ENCODE results near the gene MAP4K1. TPM values are rescaled to one million over a fixed set of nuclear protein-coding genes. Genes with fewer than 3 reads are reported as not detected.

MAP4K1 gene
- total and polyA plus RNA-seq, 7 donors, result 0.36 to 1.4 (median 0.68) TPM

GRCh38 chr19:38658462-38659306 is 40.9 kb upstream of the MAP4K1 start:
- Histone ChIP-seq H3K4me1 (peaks cover 95% of the 10 kb centered on the region), H3K36me3 (ENCODE audit: insufficient read depth in 1 of 2, low read depth in 1 of 2) (no peaks in the 10 kb centered on the region), H3K9me3 (no peaks in the 10 kb centered on the region), H3K27ac (peak overlapping the region; percentile 95), H3K27me3 (ENCODE audit: insufficient read depth in 3 of 3, low read length in 2 of 3) (no peaks in the 10 kb centered on the region), H3K4me3 (peak overlapping the region; percentile 15)
- no peak for TF ChIP-seq CTCF (IDR thresholded peaks at IDR 0.05)
- no peak for DNase-seq
- ATAC-seq, result peak; percentile 73 to 79 (median 76)
- WGBS, 3 donors, result 33 to 46% (median 34%) methylated on average over 15 of the region's 15 CpGs
- intact Hi-C loops (cut with DNase I), result no loop called here

- H3K9me3 ChIP-seq, result no peaks in the 10 kb centered on the region
- TF ChIP-seq CTCF (IDR thresholded peaks at IDR 0.05), result no peak
Measured at GRCh38 chr19:38657633-38658222, 40.0 kb upstream of the MAP4K1 start.

GRCh38 chr19:38656171-38656981 is 38.6 kb upstream of the MAP4K1 start:
- no peaks in the 10 kb centered on the region for H3K9me3 ChIP-seq
- WGBS, 3 donors, result 59 to 68% (median 61%) methylated on average over 7 of the region's 7 CpGs
- H3K27ac ChIP-seq, result peak overlapping the region; percentile 95
- intact Hi-C loops (cut with DNase I), result no loop called here
- peaks cover 95% of the 10 kb centered on the region for H3K4me1 ChIP-seq
- H3K27me3 ChIP-seq (ENCODE audit: insufficient read depth in 3 of 3, low read length in 2 of 3), result no peaks in the 10 kb centered on the region
- no peak overlapping the region for H3K4me3 ChIP-seq
- ATAC-seq (peak in 2 of 4 donors; percentile 24 to 39), DNase-seq (no peak)
- H3K36me3 ChIP-seq (ENCODE audit: insufficient read depth in 1 of 2, low read depth in 1 of 2), result no peaks in the 10 kb centered on the region
- TF ChIP-seq CTCF (IDR thresholded peaks at IDR 0.05), result no peak

More at GRCh38 chr19:38657633-38658222, 40.0 kb upstream of the MAP4K1 start:
- WGBS, 3 donors, result 30 to 50% (median 38%) methylated on average over 8 of the region's 8 CpGs
- Histone ChIP-seq H3K27ac (peak overlapping the region; percentile 95), H3K4me1 (peaks cover 95% of the 10 kb centered on the region), H3K36me3 (ENCODE audit: insufficient read depth in 1 of 2, low read depth in 1 of 2) (no peaks in the 10 kb centered on the region), H3K27me3 (ENCODE audit: insufficient read depth in 3 of 3, low read length in 2 of 3) (no peaks in the 10 kb centered on the region), H3K4me3 (peak overlapping the region; percentile 15)
- DNase-seq, result no peak
- intact Hi-C loops (cut with DNase I), result no loop called here
- ATAC-seq, result peak in 2 of 4 donors; percentile 3 to 8

GRCh38 chr19:38655148-38655824 is 37.5 kb upstream of the MAP4K1 start:
- peak overlapping the region; percentile 7 for H3K4me3 ChIP-seq
- TF ChIP-seq CTCF (IDR thresholded peaks at IDR 0.05), result no peak
- H3K27me3 ChIP-seq (ENCODE audit: insufficient read depth in 3 of 3, low read length in 2 of 3), result no peaks in the 10 kb centered on the region
- intact Hi-C loops (cut with DNase I), result no loop called here
- H3K4me1 ChIP-seq, result peaks cover 100% of the 10 kb centered on the region
- DNase-seq, result no peak
- WGBS, 3 donors, result 49 to 60% (median 51%) methylated on average over 5 of the region's 5 CpGs
- ATAC-seq, result no peak
- peak overlapping the region; percentile 95 for H3K27ac ChIP-seq
- H3K9me3 ChIP-seq, result no peaks in the 10 kb centered on the region
- H3K36me3 ChIP-seq (ENCODE audit: insufficient read depth in 1 of 2, low read depth in 1 of 2), result no peaks in the 10 kb centered on the region
